H1 (cell line): ENCODE results near the gene MS4A8. TPM values are rescaled to one million over a fixed set of nuclear protein-coding genes. Genes with fewer than 3 reads are reported as not detected.

Experiments used
- CTCF ChIA-PET: fragments of 300-600 bp; sonication (Branson Sonifier 250); formaldehyde crosslinking; loops from one replicate; lab custom pipeline; 2021; ENCODE audit not compliant: partially characterized antibody; lab: Charles Lee
- POLR2A ChIA-PET: fragments of 300-600 bp; sonication (Branson Sonifier 250); formaldehyde crosslinking; loops from one replicate; lab custom pipeline; 2021; ENCODE audit warnings: inconsistent platforms; ENCODE audit not compliant: partially characterized antibody; lab: Charles Lee
- DNase-seq, 2 experiments: peaks; one replicate each; pipeline versions ENCODE4 v3.0.0 to v3.0.0-alpha.2; 2010 to 2022; ENCODE audit warnings: low spot score in 2 of 2, low read depth in 1 of 2, mixed read lengths in 1 of 2
- FAIRE-seq: peaks from 2 replicates; lab custom pipeline; 2011; peaks lifted over from hg19 to GRCh38; lab: Jason Lieb, UNC
- H2AFZ ChIP-seq: 2 replicates; pipeline ENCODE4 v1.8.1; 2012; ENCODE audit warnings: low read length, inconsistent platforms
- H2AK5ac ChIP-seq: 2 replicates; pipeline ENCODE4 v1.6.1; 2013; ENCODE audit warnings: low read depth, low read length
- H2BK120ac ChIP-seq: replicated peaks from 2 replicates; pipeline ENCODE3; 2013; ENCODE audit warnings: low read depth, low read length, inconsistent platforms
- H2BK12ac ChIP-seq: 2 replicates; pipeline ENCODE4 v1.6.1; 2013; ENCODE audit warnings: low read depth, low read length
- H2BK15ac ChIP-seq: 2 replicates; pipeline ENCODE4 v1.6.1; 2013; ENCODE audit warnings: low read length
- H2BK20ac ChIP-seq: 2 replicates; pipeline ENCODE4 v1.6.1; 2013; ENCODE audit warnings: low read length
- H2BK5ac ChIP-seq: 2 replicates; pipeline ENCODE4 v1.6.1; 2013; ENCODE audit warnings: low read depth, low read length
- H3K14ac ChIP-seq: 2 replicates; pipeline ENCODE4 v1.6.1; 2013; ENCODE audit warnings: inconsistent platforms; ENCODE audit not compliant: insufficient read length
- H3K18ac ChIP-seq: 2 replicates; pipeline ENCODE4 v1.6.1; 2013; ENCODE audit warnings: low read length; ENCODE audit errors: extremely low read depth
- H3K23ac ChIP-seq: 2 replicates; pipeline ENCODE4 v1.6.1; 2013; ENCODE audit warnings: inconsistent platforms; ENCODE audit not compliant: insufficient read length
- H3K23me2 ChIP-seq: 2 replicates; pipeline ENCODE4 v1.6.1; 2013; ENCODE audit warnings: low read depth, low read length
- H3K27ac ChIP-seq: 2 replicates; pipeline ENCODE4 v1.6.1; 2011; ENCODE audit warnings: low read depth, low read length, inconsistent platforms
- H3K27me3 ChIP-seq, 4 experiments: replicated peaks in 1 of 4; 1 replicate in 1 of 4; 2 replicates in 3 of 4; pipeline versions ENCODE4 v1.6.1 to v1.8.1; 2011 to 2013; ENCODE audit warnings: low read length in 3 of 4, mild to moderate bottlenecking in 3 of 4, inconsistent platforms in 2 of 4, mixed read lengths in 2 of 4, moderate library complexity in 1 of 4; ENCODE audit not compliant: control insufficient read depth in 3 of 4, insufficient read depth in 3 of 4; ENCODE audit errors: extremely low read depth in 1 of 4
- H3K36me3 ChIP-seq, 4 experiments: 2 replicates each; pipeline versions ENCODE4 v1.6.1 to v1.8.1; 2011 to 2013; ENCODE audit warnings: mild to moderate bottlenecking in 4 of 4, low read length in 3 of 4, moderate library complexity in 2 of 4, control low read depth in 1 of 4, inconsistent platforms in 1 of 4; ENCODE audit not compliant: insufficient read depth in 4 of 4, control insufficient read depth in 2 of 4
- H3K4ac ChIP-seq: replicated peaks from 2 replicates; pipeline ENCODE3; 2013; ENCODE audit warnings: low read length, low read depth, mixed read lengths, inconsistent platforms; ENCODE audit not compliant: insufficient read length
- H3K4me1 ChIP-seq, 4 experiments: replicated peaks in 1 of 4; 1 replicate in 1 of 4; 2 replicates in 3 of 4; pipeline versions ENCODE4 v1.6.1 to v1.8.1; 2011 to 2013; ENCODE audit warnings: low read length in 3 of 4, inconsistent platforms in 2 of 4, mixed read lengths in 1 of 4; ENCODE audit not compliant: insufficient read depth in 4 of 4, control insufficient read depth in 3 of 4
- H3K4me2 ChIP-seq, 2 experiments: 2 replicates each; pipeline versions ENCODE4 v1.6.1 to v1.8.1; 2011 to 2013; ENCODE audit warnings: low read depth in 2 of 2, low read length in 2 of 2, control low read depth in 1 of 2, inconsistent platforms in 1 of 2, mild to moderate bottlenecking in 1 of 2; ENCODE audit not compliant: insufficient read depth in 1 of 2
- H3K4me3 ChIP-seq, 4 experiments: fragments of 200-600, 300-600 bp in 1 of 4; sonication (generic), shearing (Covaris generic), sonication (Bioruptor Twin) in 1 of 4; 2 replicates each; pipeline versions ENCODE4 v1.5.1 to v1.8.1; 2011 to 2016; ENCODE audit warnings: low read length in 4 of 4, low read depth in 3 of 4, control low read depth in 2 of 4, inconsistent platforms in 2 of 4, mild to moderate bottlenecking in 2 of 4, mixed read lengths in 1 of 4, moderate library complexity in 1 of 4; ENCODE audit not compliant: insufficient read depth in 2 of 4; ENCODE audit errors: extremely low read depth in 1 of 4
- H3K56ac ChIP-seq: replicated peaks from 2 replicates; pipeline ENCODE3; 2013; ENCODE audit warnings: low read depth, mild to moderate bottlenecking, mixed read lengths, low read length, inconsistent platforms; ENCODE audit not compliant: insufficient read length
- H3K79me1 ChIP-seq: 2 replicates; pipeline ENCODE4 v1.6.1; 2013; ENCODE audit warnings: low read depth, low read length, control low read depth
- H3K79me2 ChIP-seq, 2 experiments: 2 replicates each; pipeline versions ENCODE4 v1.6.1 to v1.8.1; 2012 to 2013; ENCODE audit warnings: low read length in 2 of 2, mild to moderate bottlenecking in 2 of 2, inconsistent platforms in 1 of 2; ENCODE audit not compliant: insufficient read depth in 2 of 2, control insufficient read depth in 1 of 2
- H3K9ac ChIP-seq, 4 experiments: replicated peaks in 1 of 4; 1 replicate in 1 of 4; 2 replicates in 3 of 4; pipeline versions ENCODE4 v1.6.1 to v1.8.1; 2011 to 2013; ENCODE audit warnings: low read depth in 3 of 4, low read length in 3 of 4, control low read depth in 2 of 4, mild to moderate bottlenecking in 2 of 4, moderate library complexity in 2 of 4, inconsistent platforms in 1 of 4; ENCODE audit errors: extremely low read depth in 1 of 4
- H3K9me3 ChIP-seq, 2 experiments: 2 replicates each; pipeline versions ENCODE4 v1.6.1 to v1.8.1; 2012 to 2013; ENCODE audit warnings: mild to moderate bottlenecking in 2 of 2, moderate library complexity in 2 of 2, control low read depth in 1 of 2, inconsistent platforms in 1 of 2, low read depth in 1 of 2, low read length in 1 of 2, mixed read lengths in 1 of 2; ENCODE audit not compliant: insufficient read depth in 2 of 2
- H4K20me1 ChIP-seq, 2 experiments: replicated peaks in 1 of 2; 2 replicates each; pipeline versions ENCODE3 to v1.8.1; 2011 to 2013; ENCODE audit warnings: inconsistent platforms in 2 of 2, low read length in 2 of 2, mild to moderate bottlenecking in 1 of 2; ENCODE audit not compliant: insufficient read depth in 2 of 2, control insufficient read depth in 1 of 2
- H4K5ac ChIP-seq: 2 replicates; pipeline ENCODE4 v1.6.1; 2013; ENCODE audit warnings: low read length, low read depth, mixed read lengths, inconsistent platforms; ENCODE audit not compliant: insufficient read length
- H4K8ac ChIP-seq: 2 replicates; pipeline ENCODE4 v1.8.0; 2013; ENCODE audit warnings: mild to moderate bottlenecking, moderate library complexity, low read length, inconsistent platforms; ENCODE audit not compliant: insufficient read depth; ENCODE audit errors: extremely low read depth
- H4K91ac ChIP-seq: replicated peaks from 2 replicates; pipeline ENCODE3; 2013; ENCODE audit warnings: low read length, mixed read lengths, inconsistent platforms; ENCODE audit not compliant: insufficient read length
- CREB1 ChIP-seq: IDR thresholded peaks from 2 replicates; pipeline ENCODE4 v1.6.1; 2012; ENCODE audit warnings: inconsistent platforms
- EZH2 ChIP-seq: fragments of 200-600 bp; sonication (generic); IDR thresholded peaks from 2 replicates; pipeline ENCODE4 v1.7.1; 2012; ENCODE audit warnings: low read depth, mild to moderate bottlenecking, moderate library complexity, low read length, inconsistent platforms; ENCODE audit not compliant: severe bottlenecking
- MAFK ChIP-seq: IDR thresholded peaks from 2 replicates; pipeline ENCODE4 v1.6.1; 2012; ENCODE audit warnings: low read depth, mild to moderate bottlenecking, improper control_type of control experiment, low read length
- POLR2AphosphoS5 ChIP-seq: IDR thresholded peaks from 2 replicates; pipeline ENCODE4 v1.6.1; 2011; ENCODE audit warnings: low read depth, low read length
- SAP30 ChIP-seq: fragments of 300-600 bp; sonication (generic); IDR thresholded peaks from 2 replicates; pipeline ENCODE4 v1.7.1; 2012; ENCODE audit warnings: low read length, moderate library complexity, mild to moderate bottlenecking, inconsistent platforms; ENCODE audit not compliant: insufficient read depth, insufficient replicate concordance
- SIN3A ChIP-seq, 2 experiments: IDR thresholded peaks in 1 of 2; conservative IDR thresholded peaks in 1 of 2; 2 replicates each; pipeline ENCODE4 v1.6.1; 2011 to 2012; ENCODE audit warnings: low read length in 2 of 2, improper control_type of control experiment in 1 of 2, low read depth in 1 of 2, mild to moderate bottlenecking in 1 of 2
- SIRT6 ChIP-seq: IDR thresholded peaks from one replicate; pipeline ENCODE4 v1.7.1; 2012; ENCODE audit warnings: low read length, inconsistent platforms
- TCF12 ChIP-seq: IDR thresholded peaks from 2 replicates; pipeline ENCODE4 v1.6.1; 2011; ENCODE audit warnings: low read depth, mild to moderate bottlenecking, low read length
- WGBS, 2 experiments: shearing (Covaris generic) in 1 of 2; methylation state at CpG; one replicate each; pipeline versions ENCODE4 v1.1.6 to v1.1.7; 2013 to 2015; ENCODE audit warnings: low lambda C conversion rate in 2 of 2, mixed read lengths in 2 of 2, inconsistent platforms in 1 of 2, low coverage in 1 of 2, missing lambda C conversion rate in 1 of 2; ENCODE audit not compliant: insufficient replicate concordance in 2 of 2, insufficient coverage in 1 of 2, insufficient read length in 1 of 2; ENCODE audit errors: extremely low coverage in 1 of 2, missing lambda C conversion rate in 1 of 2; 5-methylcytosine and 5-hydroxymethylcytosine counted together
- polyA plus RNA-seq, 7 experiments: library from polyadenylated mRNA; depleted of rRNA in 3 of 7; stranded (reverse) in 5 of 7; unstranded in 2 of 7; fragments of >200 nt in 5 of 7; fragments of 200-250 nt in 2 of 7; gene quantifications; 1 replicate in 5 of 7; 2 replicates in 1 of 7; 4 replicates in 1 of 7; pipeline versions ENCODE4 v1.2.1 to v1.2.3, GENCODE V29; 2011 to 2013; ENCODE audit warnings: missing spikeins in 2 of 7, mixed read lengths in 2 of 7
- total RNA-seq: library from RNA; stranded (reverse); fragmentation: NEBNext Ultra II Directional; extraction: Animal tissue kit (Norgen Biotek cat#: 25700); gene quantifications from 2 replicates; pipeline ENCODE4 v1.2.1, GENCODE V29; 2021

MS4A8 gene
- total and polyA plus RNA-seq, 2 of the 8 experiments (the other 6 are each of a cell fraction or from before 2014, with no cell fraction given): not detected

- Histone ChIP-seq H3K27ac (no peak overlapping the region), H2BK12ac (no peak overlapping the region), H3K79me2 (no peaks in the 10 kb centered on the region), H3K27me3 (no peaks in the 10 kb centered on the region), H3K36me3 (no peaks in the 10 kb centered on the region), H2AK5ac (no peak overlapping the region), H3K4me2 (no peak overlapping the region), H3K18ac (no peak overlapping the region), H4K5ac (no peak overlapping the region), H3K4me3 (no peak overlapping the region), H2BK120ac (no peak overlapping the region), H3K9ac (no peak overlapping the region), H3K9me3 (no peaks in the 10 kb centered on the region), H3K4ac (no peak overlapping the region), H2AFZ (no peak overlapping the region), H2BK15ac (no peak overlapping the region), H4K20me1 (no peaks in the 10 kb centered on the region), H3K23me2 (0 out of 2 replicates have a peak, but pooled peaks cover 2% of the 10 kb centered on the region), H4K91ac (no peak overlapping the region), H4K8ac (no peak overlapping the region), H2BK20ac (no peak overlapping the region), H2BK5ac (no peak overlapping the region), H3K79me1 (no peaks in the 10 kb centered on the region), H3K56ac (no peak overlapping the region), H3K23ac (no peak overlapping the region), H3K4me1 (no peaks in the 10 kb centered on the region), H3K14ac (no peak overlapping the region)
- no peak for FAIRE-seq
- TF ChIP-seq POLR2AphosphoS5 (no peak), SIN3A (conservative IDR thresholded peaks at IDR 0.05 in 1 of 2, IDR thresholded peaks at IDR 0.05 in 1 of 2; ENCODE audit: low read depth in 1 of 2, low read length in 2 of 2) (no peak), SIRT6 (no peak), TCF12 (no peak), SAP30 (no peak), EZH2 (no peak), MAFK (no peak), CREB1 (no peak)
- POLR2A ChIA-PET: no interaction called here
- 95% methylated on average over 4 of the region's 4 CpGs; no CpG with 5 or more reads in 1 of the 2 experiments for WGBS, 2 experiments
- DNase-seq: no peak
- CTCF ChIA-PET: interaction anchor here (1.0 kb wide), 1 partner anchor 9 kb away, joined by 3 read pairs; no protein-coding TSS in a partner anchor
Observed at GRCh38 chr11:60734279-60734678, 34.9 kb downstream of the MS4A8 start.
